ENCODE measurements around the gene TOR1A.
"Not testable (repeated sequence)": the region's sequence is repeated elsewhere in the genome, so short reads cannot be mapped to it uniquely, and the experiment has no call there.

TOR1A gene

DNA sequence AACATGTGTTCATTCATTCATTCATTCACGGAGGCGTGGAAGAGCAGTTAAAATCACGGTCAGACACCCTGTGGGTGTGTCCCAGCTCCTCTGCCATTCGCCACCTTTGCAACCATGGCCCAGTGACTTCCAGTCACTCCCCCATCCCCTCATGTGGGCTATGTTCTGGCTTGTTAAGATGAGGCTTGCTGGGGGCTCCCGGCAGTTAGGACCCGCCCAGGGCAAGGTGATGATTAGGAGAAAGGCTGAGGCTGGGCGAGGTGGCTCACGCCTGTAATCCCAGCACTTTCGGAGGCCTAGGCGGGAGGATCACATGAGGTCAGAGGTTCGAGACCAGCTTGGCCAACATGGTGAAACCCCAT is 46.2 kb downstream of the TOR1A start:
- in situ Hi-C loops (cut with HindIII; ENCODE audit: low sequenced_read_pairs): no loop called here
- TF ChIP-seq, protein P1, sequence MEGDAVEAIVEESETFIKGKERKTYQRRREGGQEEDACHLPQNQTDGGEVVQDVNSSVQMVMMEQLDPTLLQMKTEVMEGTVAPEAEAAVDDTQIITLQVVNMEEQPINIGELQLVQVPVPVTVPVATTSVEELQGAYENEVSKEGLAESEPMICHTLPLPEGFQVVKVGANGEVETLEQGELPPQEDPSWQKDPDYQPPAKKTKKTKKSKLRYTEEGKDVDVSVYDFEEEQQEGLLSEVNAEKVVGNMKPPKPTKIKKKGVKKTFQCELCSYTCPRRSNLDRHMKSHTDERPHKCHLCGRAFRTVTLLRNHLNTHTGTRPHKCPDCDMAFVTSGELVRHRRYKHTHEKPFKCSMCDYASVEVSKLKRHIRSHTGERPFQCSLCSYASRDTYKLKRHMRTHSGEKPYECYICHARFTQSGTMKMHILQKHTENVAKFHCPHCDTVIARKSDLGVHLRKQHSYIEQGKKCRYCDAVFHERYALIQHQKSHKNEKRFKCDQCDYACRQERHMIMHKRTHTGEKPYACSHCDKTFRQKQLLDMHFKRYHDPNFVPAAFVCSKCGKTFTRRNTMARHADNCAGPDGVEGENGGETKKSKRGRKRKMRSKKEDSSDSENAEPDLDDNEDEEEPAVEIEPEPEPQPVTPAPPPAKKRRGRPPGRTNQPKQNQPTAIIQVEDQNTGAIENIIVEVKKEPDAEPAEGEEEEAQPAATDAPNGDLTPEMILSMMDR (IDR thresholded peaks at IDR 0.05; ENCODE audit: low read depth, low read length): no peak
- H3K4me3 ChIP-seq (ENCODE audit: low read depth, low read length): no peak overlapping the region
- DNase-seq (ENCODE audit: low read depth, low spot score): no peak

DNA sequence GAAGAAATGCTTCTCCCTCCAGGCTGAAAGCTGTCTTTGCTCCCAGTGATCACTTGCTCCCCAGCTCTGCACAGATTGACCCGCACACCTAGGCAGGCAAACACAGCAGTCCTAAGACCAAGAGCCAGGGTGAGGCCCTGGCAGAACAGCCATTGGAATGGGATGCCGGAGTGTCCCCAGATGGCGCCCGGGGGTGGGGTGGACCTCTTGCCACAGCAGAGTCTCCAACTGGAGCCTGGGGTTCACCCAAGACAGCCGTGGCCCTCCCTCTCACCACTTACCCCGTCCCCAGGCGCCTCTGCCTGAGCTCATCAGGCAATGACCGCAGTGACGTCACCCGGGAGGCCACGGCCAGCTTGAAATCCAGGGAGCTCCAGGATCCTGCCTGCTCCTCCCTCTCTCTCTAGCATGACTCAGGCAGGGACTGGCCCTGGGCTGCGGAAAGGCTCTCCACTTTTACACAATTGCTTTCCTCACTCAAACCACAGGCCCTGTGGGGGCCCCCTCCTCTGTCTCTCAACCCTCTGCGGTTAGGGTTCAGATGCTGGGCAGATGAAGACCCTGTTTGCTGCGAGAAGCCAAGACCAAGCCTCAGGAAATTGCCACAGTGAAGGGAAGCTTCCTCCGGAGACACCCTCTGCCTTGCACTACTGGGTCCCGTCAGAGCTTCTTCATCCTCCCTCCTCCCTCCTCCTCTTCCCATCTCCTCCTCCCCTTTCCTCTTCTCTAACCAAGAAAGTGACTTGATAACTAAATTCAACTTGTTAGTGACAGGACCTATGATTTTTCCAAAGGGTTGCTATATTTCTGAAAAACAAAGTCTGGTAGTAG is 46.8 kb downstream of the TOR1A start:
- TF ChIP-seq, protein P1 (IDR thresholded peaks at IDR 0.05; ENCODE audit: low read depth, low read length): no peak
- DNase-seq (ENCODE audit: low read depth, low spot score): peak; percentile 100
- H3K4me3 ChIP-seq (ENCODE audit: low read depth, low read length): no peak overlapping the region
- in situ Hi-C loops (cut with HindIII; ENCODE audit: low sequenced_read_pairs): no loop called here

DNA sequence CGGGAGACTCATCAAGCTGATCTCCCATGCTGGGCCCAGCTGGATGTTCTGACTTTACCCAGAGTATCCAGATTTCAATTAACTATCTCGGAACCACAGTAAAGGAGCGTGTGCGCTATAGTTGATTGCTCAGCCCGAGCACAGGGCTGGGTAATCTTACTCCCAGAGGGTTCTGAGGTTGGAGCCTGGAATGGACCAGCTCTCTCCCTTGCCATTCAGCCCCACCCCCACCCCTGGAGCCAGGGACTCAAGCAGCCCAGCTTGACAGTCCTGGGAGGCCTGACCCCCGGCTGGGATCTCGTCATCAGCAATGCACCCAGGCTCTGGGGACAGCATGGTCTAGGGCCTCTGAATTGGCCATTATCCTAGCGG is 47.4 kb downstream of the TOR1A start:
- DNase-seq (ENCODE audit: low read depth, low spot score): no peak
- TF ChIP-seq, protein P1 (IDR thresholded peaks at IDR 0.05; ENCODE audit: low read depth, low read length): no peak
- in situ Hi-C loops (cut with HindIII; ENCODE audit: low sequenced_read_pairs): no loop called here
- no peak overlapping the region for H3K4me3 ChIP-seq (ENCODE audit: low read depth, low read length)

DNA sequence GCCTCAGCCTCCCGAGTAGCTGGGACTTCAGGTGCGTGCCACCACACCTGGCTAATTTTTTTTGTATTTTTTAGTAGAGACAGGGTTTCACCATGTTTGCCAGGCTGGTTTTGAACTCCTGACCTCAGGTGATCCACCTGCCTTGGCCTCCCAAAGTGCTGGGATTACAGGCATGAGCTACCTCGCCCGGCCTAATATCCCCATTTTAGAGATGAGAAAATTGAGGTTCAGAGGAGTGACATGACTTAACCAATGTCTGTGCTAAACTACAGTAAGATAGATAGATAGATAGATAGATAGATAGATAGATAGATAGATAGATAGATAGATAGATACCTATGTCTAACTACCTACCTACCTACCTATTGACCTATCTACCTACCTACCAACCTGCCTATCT is 47.8 kb downstream of the TOR1A start:
- DNase-seq (ENCODE audit: low read depth, low spot score); in situ Hi-C loops (cut with HindIII; ENCODE audit: low sequenced_read_pairs); H3K4me3 ChIP-seq (ENCODE audit: low read depth, low read length): not testable (repeated sequence)

DNA sequence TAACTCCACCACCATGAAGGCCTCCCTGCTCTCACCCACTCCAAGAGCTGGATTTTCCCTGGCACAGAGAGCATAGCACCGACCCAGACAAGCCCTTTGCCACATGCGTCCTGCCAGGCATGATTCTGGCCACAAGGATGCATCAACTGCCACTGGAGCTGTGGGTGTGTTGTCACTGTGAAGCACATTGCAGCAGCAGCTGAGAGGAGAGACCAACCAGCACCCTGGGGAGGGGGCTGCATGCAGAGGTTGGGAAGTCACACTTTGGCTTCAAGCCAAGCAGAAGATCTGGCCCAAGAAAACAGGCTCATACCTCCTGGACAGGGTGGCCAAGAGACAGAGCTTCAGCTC is 48.5 kb downstream of the TOR1A start:
- H3K4me3 ChIP-seq (ENCODE audit: low read depth, low read length): no peak overlapping the region
- in situ Hi-C loops (cut with HindIII; ENCODE audit: low sequenced_read_pairs): no loop called here
- DNase-seq (ENCODE audit: low read depth, low spot score): no peak
- TF ChIP-seq, protein P1 (IDR thresholded peaks at IDR 0.05; ENCODE audit: low read depth, low read length): no peak

DNA sequence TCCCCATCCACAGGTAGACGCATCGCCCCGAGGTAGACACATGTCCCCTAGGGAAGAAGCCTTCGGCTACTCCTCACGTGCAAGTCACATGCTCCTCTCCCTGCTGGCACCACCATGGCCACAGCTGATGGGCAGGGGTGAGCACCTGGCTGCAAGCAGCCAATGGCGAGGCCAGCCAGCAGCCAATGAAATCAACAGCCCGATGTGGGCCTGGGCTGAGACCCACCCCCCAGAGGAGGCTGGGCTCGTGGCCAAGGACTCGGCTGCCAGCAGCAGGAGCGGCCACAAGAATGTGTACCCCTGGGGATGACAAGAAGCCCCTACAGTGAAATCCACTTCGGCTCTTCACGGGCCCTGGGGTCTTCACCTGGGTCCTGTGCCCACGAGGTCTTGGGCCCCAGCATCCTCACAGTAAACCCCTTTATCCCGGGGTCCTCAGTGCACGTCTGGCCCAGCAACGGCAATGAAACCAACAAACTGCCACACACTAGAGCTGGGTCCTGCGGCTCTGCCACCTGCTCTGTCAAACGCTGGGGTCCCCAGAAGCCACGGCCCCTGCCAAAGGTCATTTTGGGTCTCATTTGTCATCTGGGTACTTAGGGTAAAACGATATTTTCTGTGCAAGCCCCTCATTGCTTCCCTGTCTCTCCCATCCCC is 49.0 kb downstream of the TOR1A start:
- no peak for DNase-seq (ENCODE audit: low read depth, low spot score)
- H3K4me3 ChIP-seq (ENCODE audit: low read depth, low read length): no peak overlapping the region
- in situ Hi-C loops (cut with HindIII; ENCODE audit: low sequenced_read_pairs): no loop called here
- TF ChIP-seq, protein P1 (IDR thresholded peaks at IDR 0.05; ENCODE audit: low read depth, low read length): no peak

DNA sequence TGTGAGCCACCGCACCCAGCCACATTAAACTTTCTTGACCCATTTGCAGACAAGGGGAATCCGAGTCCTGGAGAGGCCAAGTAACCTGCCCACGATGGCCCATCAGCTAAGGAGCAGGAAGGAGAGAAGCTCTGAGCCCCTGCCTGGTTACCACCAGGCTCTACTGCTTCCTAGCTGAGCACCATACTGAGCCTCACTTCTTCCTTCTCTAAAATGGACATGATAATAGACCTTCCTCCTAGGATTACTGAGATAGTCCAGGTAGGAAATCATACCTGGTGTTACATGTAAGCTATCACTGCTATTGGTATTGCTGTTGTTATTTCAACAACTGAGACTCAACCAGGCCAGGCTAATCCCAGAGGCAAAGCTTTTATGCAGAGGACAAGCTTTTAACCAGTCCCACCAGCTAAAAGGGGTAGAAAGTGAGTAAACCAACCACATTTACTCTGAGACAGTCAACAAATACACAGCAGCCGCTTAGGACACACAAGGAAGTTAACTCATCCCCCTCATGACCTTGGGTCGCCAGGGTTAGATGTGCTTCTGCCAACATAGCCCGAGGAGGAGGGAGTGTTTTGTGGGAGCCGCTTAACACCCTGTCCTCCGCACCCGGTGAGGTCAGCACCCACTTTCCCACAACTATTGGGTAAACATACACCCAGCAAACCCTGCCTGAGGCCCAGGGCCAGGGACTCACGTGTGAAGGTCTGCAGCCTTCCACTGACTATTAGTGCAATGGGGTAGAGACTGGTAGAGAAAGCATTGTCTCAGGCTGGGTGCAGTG is 50.5 kb downstream of the TOR1A start:
- no peak overlapping the region for H3K4me3 ChIP-seq (ENCODE audit: low read depth, low read length)
- TF ChIP-seq, protein P1 (IDR thresholded peaks at IDR 0.05; ENCODE audit: low read depth, low read length): no peak
- in situ Hi-C loops (cut with HindIII; ENCODE audit: low sequenced_read_pairs): no loop called here
- DNase-seq (ENCODE audit: low read depth, low spot score): peak; percentile 32
